ENCODE measurements around the gene C1QL2. TPM values are rescaled to one million over a fixed set of nuclear protein-coding genes. Genes with fewer than 3 reads are reported as not detected.

C1QL2 gene
- total RNA-seq (2021) = 0.81 and 0.90 TPM in 2 replicates
- long read RNA-seq, partial matches to known transcripts = 0 of 1 reads
- long read RNA-seq, other reads (novel, unspliced or antisense) = 0 of 1 reads

- Histone ChIP-seq H3K56ac (ENCODE audit: insufficient read length, low read depth, low read length) (no peak within 1 kb of the TSS), H2BK15ac (ENCODE audit: low read depth, low read length) (no peak within 1 kb of the TSS), H3K23me2 (ENCODE audit: insufficient read length, low read depth, low read length, poor library complexity, severe bottlenecking) (peaks cover 25% of the 10 kb centered on the region), H3K18ac (ENCODE audit: insufficient read length, low read depth, low read length) (no peak within 1 kb of the TSS), H2AFZ (ENCODE audit: low read length) (no peak within 1 kb of the TSS), H3K23ac (ENCODE audit: insufficient read length, low read depth, low read length) (no peak within 1 kb of the TSS), H3K9ac (ENCODE audit: extremely low read depth, insufficient read length, low read length) (no peak within 1 kb of the TSS), H4K91ac (ENCODE audit: insufficient read length, low read depth, low read length) (no peak within 1 kb of the TSS), H3K4me2 (ENCODE audit: insufficient read depth, insufficient read length, low read length) (peak within 1 kb of the TSS; percentile 37), H3K4ac (ENCODE audit: low read depth, low read length) (no peak within 1 kb of the TSS), H3T11ph (ENCODE audit: low read length) (no peak within 1 kb of the TSS), H2BK120ac (ENCODE audit: low read depth, low read length, poor library complexity, severe bottlenecking) (no peak within 1 kb of the TSS), H3K27ac (ENCODE audit: insufficient read length, low read depth, low read length) (no peak within 1 kb of the TSS), H3K9me3 (ENCODE audit: control insufficient read depth, low read depth, low read length) (no peaks in the 10 kb centered on the region), H2BK5ac (ENCODE audit: insufficient read length, low read length) (no peak within 1 kb of the TSS), H4K5ac (ENCODE audit: insufficient read length, low read depth, low read length) (no peak within 1 kb of the TSS), H4K20me1 (ENCODE audit: control insufficient read depth, insufficient read depth, insufficient read length) (no peaks in the 10 kb centered on the region), H4K8ac (replicated peaks; ENCODE audit: insufficient read length, low read depth, low read length) (no peak within 1 kb of the TSS), H3K79me2 (ENCODE audit: insufficient read depth, low read length) (no peaks in the 10 kb centered on the region), H2BK20ac (ENCODE audit: low read depth, low read length, poor library complexity, severe bottlenecking) (no peak within 1 kb of the TSS), H3K27me3 (ENCODE audit: insufficient read depth, low read length) (peaks cover 21% of the 10 kb centered on the region; the same call in 1 of the 2 replicates), H3K14ac (ENCODE audit: insufficient read depth, low read length) (no peak within 1 kb of the TSS), H2BK12ac (ENCODE audit: insufficient read length, low read depth, low read length) (no peak within 1 kb of the TSS), H3K79me1 (ENCODE audit: insufficient read depth, low read depth, low read length, poor library complexity, severe bottlenecking) (no peaks in the 10 kb centered on the region), H2AK5ac (ENCODE audit: insufficient read length, low read length) (no peak within 1 kb of the TSS), H3K4me1 (ENCODE audit: insufficient read depth, low read length) (peaks cover 5% of the 10 kb centered on the region; the same call in 1 of the 2 replicates)
- DNase-seq = peak; percentile 77
- H3K9me3 Mint-ChIP-seq = peaks cover 0 to 2% of the 10 kb centered on the region in 2 experiments; a peak in 1 of 5 replicates
- peak within 1 kb of the TSS; percentile 78 to 91 for H3K4me3 Mint-ChIP-seq
- H3K27me3 Mint-ChIP-seq (ENCODE audit: low read depth) = peaks cover 58% of the 10 kb centered on the region
- no peak within 1 kb of the TSS for H3K27ac Mint-ChIP-seq
- peaks cover 40 to 44% of the 10 kb centered on the region in 2 experiments for H3K4me1 Mint-ChIP-seq
- peak; percentile 58 for TF ChIP-seq CTCF (conservative IDR thresholded peaks at IDR 0.05)
- WGBS (ENCODE audit: extremely low coverage, insufficient read length, low lambda C conversion rate) = no CpG with 5 or more reads among the region's 71 CpGs
- peaks cover 0 to 1% (median 0%) of the 10 kb centered on the region in 3 experiments; a peak in 2 of 7 replicates for H3K36me3 Mint-ChIP-seq (ENCODE audit: insufficient read depth in 1 of 3, low read depth in 3 of 3)
Observed at GRCh38 chr2:119158563-119159347, at the start of gene C1QL2. Gene C1QL2 (minus strand): TSS chr2:119158751. CDS start chr2:119158269, 482 bp downstream.
